ENCODE data around the gene EEF1AKMT3.
"Not testable (repeated sequence)": the region's sequence is repeated elsewhere in the genome, so short reads cannot be mapped to it uniquely, and the experiment has no call there.

Gene EEF1AKMT3

DNA sequence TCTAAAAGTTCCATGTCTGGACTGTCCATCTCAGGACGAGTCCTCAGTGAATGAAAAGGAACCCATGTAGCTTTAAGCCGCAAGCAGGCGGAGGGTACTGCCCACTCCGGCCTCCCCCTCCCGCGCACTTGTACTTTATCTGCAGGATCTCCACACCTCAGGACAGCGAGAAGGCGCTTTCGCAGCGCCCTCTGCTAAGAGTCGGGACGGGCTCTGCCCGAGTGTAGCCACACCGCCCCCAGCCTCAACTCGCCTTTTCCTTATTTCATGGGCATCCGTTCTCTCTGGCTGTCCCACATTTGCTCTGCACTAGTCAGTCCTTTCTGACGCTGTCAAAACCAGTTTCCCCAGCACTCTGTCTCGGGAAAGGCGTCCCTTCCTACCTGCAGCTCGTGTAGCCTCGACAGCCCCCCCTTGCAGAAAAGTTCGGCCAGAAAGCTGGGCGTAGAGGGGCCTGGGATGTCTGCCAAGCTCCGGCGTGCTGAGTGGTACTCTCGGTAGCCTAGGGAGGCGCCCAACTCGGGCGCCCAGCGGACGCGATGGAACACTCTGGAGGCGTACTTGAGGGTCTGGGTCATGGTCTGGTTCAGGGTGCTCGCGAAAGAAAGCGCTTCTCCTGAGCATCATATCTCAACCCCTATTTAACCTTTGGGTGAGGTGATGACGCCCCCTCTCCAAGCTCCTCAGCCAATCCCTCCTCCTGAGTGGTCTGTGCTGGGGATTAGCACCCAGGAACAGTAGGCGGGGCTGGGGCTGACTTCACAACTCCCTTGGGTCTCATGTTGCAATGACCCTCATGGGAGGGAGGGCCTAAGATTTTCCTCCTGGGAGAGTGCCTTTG, 5.7 kb upstream of the EEF1AKMT3 start, which contains the start of gene CYP27B1:
TSS of gene CYP27B1 (minus strand) at position 615 of the 841 bp plus-strand sequence. CDS start at position 578, 37 bp downstream.
- no peak for DNase-seq

GRCh38 chr12:57767305-57767698, 5.1 kb upstream of the EEF1AKMT3 start:
- DNase-seq, result no peak

DNA sequence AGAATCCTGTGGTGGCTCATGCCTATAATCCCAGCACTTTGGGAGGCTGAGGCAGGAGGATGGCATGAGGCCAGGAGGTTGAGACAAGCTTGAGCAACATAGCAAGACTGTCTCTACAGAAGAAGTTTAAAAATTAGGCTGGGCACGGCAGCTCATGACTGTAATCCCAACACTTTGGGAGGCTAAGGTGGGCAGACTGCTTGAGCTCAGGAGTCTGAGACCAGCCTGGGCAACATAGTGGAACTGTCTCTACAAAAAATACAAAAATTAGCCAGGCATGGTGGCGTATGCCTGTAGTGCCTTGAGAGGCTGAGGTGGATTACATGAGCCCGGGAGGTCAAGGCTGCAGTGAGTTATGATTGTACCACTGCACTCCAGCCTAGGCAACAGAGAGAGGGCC, 4.5 kb upstream of the EEF1AKMT3 start:
- DNase-seq, result no peak

GRCh38 chr12:57769594-57769993, 2.8 kb upstream of the EEF1AKMT3 start:
- no peak for DNase-seq

DNA sequence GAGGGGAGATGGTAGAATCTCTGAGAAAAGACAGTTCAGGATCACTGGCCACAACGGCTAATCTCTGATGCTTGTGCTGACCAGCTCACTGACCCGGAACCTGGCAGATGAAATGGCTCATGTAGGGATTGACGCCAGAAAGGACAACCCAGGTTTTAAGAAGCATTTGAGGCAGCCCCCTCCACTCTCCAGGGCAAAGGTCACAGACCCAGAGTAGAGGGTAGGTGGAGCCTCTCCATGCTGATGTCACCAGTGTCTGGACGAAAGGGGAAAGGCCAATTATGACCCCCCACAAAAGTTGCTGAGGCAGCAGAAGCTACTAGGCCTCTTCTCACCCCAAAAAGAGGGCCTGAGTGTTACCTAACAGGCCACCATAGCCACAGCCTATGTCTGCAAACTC, 1.7 kb upstream of the EEF1AKMT3 start:
- DNase-seq, result no peak

- peak; percentile 69 for DNase-seq
These were observed 1.1 kb upstream of the EEF1AKMT3 start for GRCh38 chr12:57771236-57771872.

DNA sequence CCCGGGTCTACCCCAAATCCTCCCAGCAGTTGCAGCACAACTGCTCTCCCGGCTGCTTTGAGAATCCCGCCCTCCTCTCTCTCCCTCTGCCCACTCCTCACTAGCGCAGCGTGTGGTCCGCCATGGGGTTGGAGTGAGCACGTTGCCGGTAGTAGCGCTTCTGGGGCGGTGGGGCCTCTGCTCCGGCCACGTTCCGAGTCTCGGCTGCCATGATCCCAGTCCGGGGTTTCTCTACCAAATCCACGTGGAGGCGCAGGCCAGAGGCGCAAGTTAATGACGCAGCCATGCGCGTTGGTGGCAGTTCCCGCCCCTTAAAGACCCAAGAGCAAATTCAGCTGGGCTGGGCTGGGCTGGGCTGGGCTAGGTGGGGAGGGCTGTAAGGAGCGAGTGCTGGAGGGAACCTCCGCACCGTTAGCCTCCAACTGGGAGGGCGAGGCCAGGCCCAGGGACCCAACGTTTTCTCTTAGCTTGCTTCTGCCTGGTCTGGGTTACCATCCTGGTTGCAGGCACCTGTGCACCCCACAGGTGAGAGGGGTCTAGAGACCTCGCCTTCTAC, 463 bp upstream of the EEF1AKMT3 start, which contains the start of gene METTL1:
TSS of gene METTL1 (minus strand) at position 233 of the 556 bp plus-strand sequence. CDS start at position 211, 22 bp downstream.
- DNase-seq, result peak; percentile 84

- not testable (repeated sequence) for DNase-seq
These were observed 2.2 kb downstream of the EEF1AKMT3 start for GRCh38 chr12:57774634-57775033.

GRCh38 chr12:57775044-57775443, 2.6 kb downstream of the EEF1AKMT3 start:
- no peak for DNase-seq

GRCh38 chr12:57775563-57776246, 3.3 kb downstream of the EEF1AKMT3 start:
- DNase-seq, result no peak

- DNase-seq, result no peak
These were observed 3.8 kb downstream of the EEF1AKMT3 start for GRCh38 chr12:57776247-57776587.

DNA sequence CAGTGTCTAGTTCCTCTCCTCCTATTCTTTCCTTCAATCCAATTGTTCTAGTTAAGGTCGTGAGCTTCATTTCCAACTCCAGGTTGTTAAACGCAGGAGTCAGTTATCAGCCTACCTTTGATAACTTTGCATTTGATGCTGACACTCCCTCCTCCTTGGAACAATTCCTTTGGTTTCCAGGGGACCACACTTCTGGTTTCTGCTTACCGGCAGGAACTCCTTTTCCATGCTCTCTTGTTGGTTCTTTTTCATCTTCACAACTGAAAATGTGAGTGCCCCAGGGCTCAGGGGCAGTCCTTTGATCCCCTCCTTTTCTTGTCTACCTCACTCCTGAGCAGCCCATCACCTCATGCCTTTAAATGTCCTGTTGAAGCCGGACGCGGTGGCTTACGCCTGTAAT, 5.0 kb downstream of the EEF1AKMT3 start:
- DNase-seq, result no peak

DNA sequence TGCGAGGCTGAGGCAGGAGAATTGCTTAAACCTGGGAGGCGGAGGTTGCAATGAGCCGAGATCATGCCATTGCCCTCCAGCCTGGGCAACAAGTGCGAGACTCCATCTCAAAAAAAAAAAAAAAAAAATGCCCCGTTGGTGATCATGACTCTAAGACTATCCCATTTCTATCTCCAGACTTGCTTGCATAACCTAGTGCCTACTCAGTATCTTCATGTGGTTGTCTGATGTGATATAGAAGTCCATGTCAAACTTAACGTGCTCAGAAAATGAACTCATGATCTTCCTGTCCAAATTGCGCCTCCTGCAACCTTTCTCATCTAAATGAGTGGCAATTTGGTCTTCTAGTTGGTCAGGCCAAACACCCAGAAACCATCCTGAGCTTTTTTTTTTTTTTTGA, 5.5 kb downstream of the EEF1AKMT3 start:
- DNase-seq, result no peak

DNA sequence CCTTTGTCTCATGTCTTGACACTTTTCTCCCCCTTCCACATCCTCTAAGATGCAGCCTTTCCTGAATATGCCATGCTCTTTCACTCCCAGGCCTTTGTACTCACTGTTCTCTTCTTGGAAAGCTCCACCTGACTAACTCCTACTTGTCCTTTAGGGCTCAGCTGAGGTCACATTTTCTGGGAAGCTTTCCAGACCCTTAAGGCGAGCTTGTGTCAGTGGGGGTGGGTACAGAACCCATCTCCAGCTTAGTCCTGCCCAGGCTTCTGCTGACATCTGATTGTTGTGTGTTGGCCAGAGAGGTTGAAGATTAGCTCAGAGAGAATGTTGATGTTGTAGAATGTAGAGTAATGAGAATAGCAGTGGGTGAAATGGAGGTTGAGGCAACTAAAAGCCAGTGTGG, 7.3 kb downstream of the EEF1AKMT3 start:
- no peak for DNase-seq

- no peak for DNase-seq
These were observed 8.0 kb downstream of the EEF1AKMT3 start for GRCh38 chr12:57780284-57780897.

GRCh38 chr12:57781244-57781643, 8.8 kb downstream of the EEF1AKMT3 start:
- no peak for DNase-seq

- DNase-seq, result no peak
These were observed 9.4 kb downstream of the EEF1AKMT3 start for GRCh38 chr12:57781801-57782200.

DNA sequence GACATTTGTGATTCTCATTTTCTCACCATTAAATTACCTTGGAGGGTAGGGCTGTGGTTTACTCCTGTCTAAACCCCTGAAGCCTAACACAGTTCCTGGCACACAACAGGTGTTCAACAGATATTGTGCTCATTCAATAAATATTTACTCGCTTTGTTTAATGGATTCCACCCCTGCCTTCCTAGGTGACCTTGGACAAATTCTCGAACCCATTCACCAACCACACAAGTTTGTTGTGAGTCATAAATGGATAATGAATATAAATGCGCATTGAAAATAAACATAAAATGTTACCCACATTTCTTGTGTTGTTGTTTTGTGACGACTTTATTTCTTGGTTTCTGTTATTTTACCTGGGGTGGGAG, 9.8 kb downstream of the EEF1AKMT3 start:
- no peak for DNase-seq

GRCh38 chr12:57782608-57783465, 10.4 kb downstream of the EEF1AKMT3 start, which contains the start of gene TSFM:
Gene TSFM, plus strand, starts transcription at chr12:57782787. Its CDS starts 15 bp downstream, at chr12:57782802.
- peak; percentile 93 for DNase-seq

GRCh38 chr12:57783466-57783801, 11.0 kb downstream of the EEF1AKMT3 start:
- no peak for DNase-seq

- DNase-seq, result no peak
These were observed 11.4 kb downstream of the EEF1AKMT3 start for GRCh38 chr12:57783861-57784260.

DNA sequence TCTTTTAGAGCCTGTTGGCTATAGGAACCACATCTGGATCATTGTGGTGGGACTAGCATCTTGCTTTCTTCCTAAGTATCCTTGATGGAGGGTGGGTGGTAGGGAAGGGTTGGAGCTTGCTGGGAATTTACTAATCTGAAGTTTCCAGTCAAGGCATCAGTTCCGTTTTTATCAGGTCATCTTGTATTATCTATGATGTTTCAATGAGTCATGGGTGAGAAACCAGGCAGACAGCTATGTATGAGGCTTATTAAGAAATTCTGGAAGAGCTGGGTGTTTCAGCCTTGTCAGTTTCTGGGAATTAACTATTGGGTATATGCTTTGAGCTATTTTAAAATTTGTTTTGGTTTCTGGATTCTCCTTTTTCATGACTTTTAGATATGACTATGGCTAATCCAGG, 21.5 kb downstream of the EEF1AKMT3 start:
- no peak for DNase-seq

Measured in activated effector memory CD4-positive, alpha-beta T cell treated with Interleukin-2 at 50 U/mL for 16 hours (primary cell).